PC-3 (cell line): ENCODE measurements around the gene MDM4. TPM values are rescaled to one million over a fixed set of nuclear protein-coding genes. Genes with fewer than 3 reads are reported as not detected.

ENCODE experiments used
- ATAC-seq: fragments of 200-7000 bp; cut with Tn5 transposase; 2 replicates; pipeline ENCODE4 v1.9.1; 2020; ENCODE audit warnings: mild to moderate bottlenecking, moderate library complexity
- BruUV-seq: library from RNA; stranded (reverse); fragments of 400-500 nt; replicated peaks from 2 replicates; lab custom pipeline; 2021; lab: Mats Ljungman, UMichigan
- CTCF ChIA-PET: fragments of 300-600 bp; sonication (Branson Sonifier 250); formaldehyde crosslinking; loops from one replicate; lab custom pipeline; 2022; ENCODE audit warnings: antibody characterized with exemption; lab: Charles Lee
- POLR2A ChIA-PET: fragments of 300-600 bp; sonication (Branson Sonifier 250); formaldehyde crosslinking; loops from one replicate; lab custom pipeline; 2022; ENCODE audit warnings: antibody characterized with exemption; ENCODE audit not compliant: unreplicated experiment; lab: Charles Lee
- DNase-seq: peaks from one replicate; pipeline ENCODE4 v3.0.0-alpha.2; 2015
- H2AFZ ChIP-seq: fragments of 300-600 bp; sonication (generic); 2 replicates; pipeline ENCODE4 v1.6.0; 2016; ENCODE audit warnings: antibody characterized with exemption, low read length
- H3F3A ChIP-seq: fragments of 300-600 bp; sonication (generic); one replicate; pipeline ENCODE4 v1.6.0; 2017; ENCODE audit warnings: antibody characterized with exemption, low read length, control low read depth, mild to moderate bottlenecking; ENCODE audit not compliant: unreplicated experiment
- H3K27ac ChIP-seq: fragments of 300-600 bp; sonication (generic); 2 replicates; pipeline ENCODE4 v1.5.1; 2016; ENCODE audit warnings: mild to moderate bottlenecking, low read length
- H3K27me3 ChIP-seq: fragments of 300-600 bp; sonication (generic); 2 replicates; pipeline ENCODE4 v1.6.1; 2016; ENCODE audit warnings: low read length, mixed read lengths
- H3K36me3 ChIP-seq: fragments of 300-600 bp; sonication (generic); 2 replicates; pipeline ENCODE4 v1.6.1; 2016; ENCODE audit warnings: low read depth, mixed run types, low read length, mixed read lengths
- H3K4me1 ChIP-seq: fragments of 300-600 bp; sonication (generic); 2 replicates; pipeline ENCODE4 v1.5.1; 2016; ENCODE audit warnings: low read length; ENCODE audit not compliant: insufficient read depth
- H3K4me2 ChIP-seq: fragments of 300-600 bp; sonication (generic); 2 replicates; pipeline ENCODE4 v1.6.0; 2016; ENCODE audit warnings: low read length
- H3K4me3 ChIP-seq: fragments of 300-600 bp; sonication (generic); 2 replicates; pipeline ENCODE4 v1.5.1; 2016; ENCODE audit warnings: mild to moderate bottlenecking, low read length, mixed read lengths
- H3K79me2 ChIP-seq: fragments of 300-600 bp; sonication (generic); 2 replicates; pipeline ENCODE4 v1.6.1; 2017; ENCODE audit warnings: low read length, mixed read lengths
- H3K9ac ChIP-seq: fragments of 300-600 bp; sonication (generic); 2 replicates; pipeline ENCODE4 v1.6.0; 2016; ENCODE audit warnings: mild to moderate bottlenecking, low read length
- H3K9me2 ChIP-seq: fragments of 300-600 bp; sonication (generic); replicated peaks from 2 replicates; pipeline ENCODE4 v1.6.1; 2016; ENCODE audit warnings: mixed run types, low read length, mixed read lengths
- H3K9me3 ChIP-seq: fragments of 300-600 bp; sonication (generic); 2 replicates; pipeline ENCODE4 v1.6.1; 2016; ENCODE audit warnings: low read length, mixed read lengths
- H4K20me1 ChIP-seq: fragments of 300-600 bp; sonication (generic); 2 replicates; pipeline ENCODE4 v1.6.1; 2016; ENCODE audit warnings: low read length, mixed read lengths
- CTCF ChIP-seq: fragments of 300-600 bp; sonication (generic); conservative IDR thresholded peaks from 2 replicates; pipeline ENCODE4 v1.5.1; 2017; ENCODE audit warnings: antibody characterized with exemption, low read depth, mild to moderate bottlenecking, low read length
- EZH2 ChIP-seq: fragments of 300-600 bp; sonication (generic); IDR thresholded peaks from one replicate; pipeline ENCODE4 v1.6.1; 2017; ENCODE audit warnings: antibody characterized with exemption, mild to moderate bottlenecking, low read length; ENCODE audit not compliant: unreplicated experiment
- EZH2phosphoT487 ChIP-seq: fragments of 300-600 bp; sonication (generic); IDR thresholded peaks from 2 replicates; pipeline ENCODE4 v1.6.1; 2018; ENCODE audit warnings: mild to moderate bottlenecking, antibody characterized with exemption, low read length, borderline replicate concordance
- intact Hi-C: fragments of 100-400 bp; cut with micrococcal nuclease; formaldehyde crosslinking; loops from 2 replicates; pipeline ENCODE4 v1.9.0; 2023
- total RNA-seq: library from RNA; depleted of rRNA; stranded (reverse); fragments of >200 nt; gene quantifications from 2 replicates; pipeline ENCODE4 v1.2.3, GENCODE V29; 2014

The MDM4 gene
- total RNA-seq, 1 experiment from 2014 or later: 36.3 TPM

GRCh38 chr1:204581759-204582158 lies 65.6 kb downstream of the MDM4 start:
- H3K27ac ChIP-seq: no peak overlapping the region
- no TSS peak for BruUV-seq
- no peak overlapping the region for H3K9ac ChIP-seq
- no peaks in the 10 kb centered on the region for H3K9me3 ChIP-seq
- no peaks in the 10 kb centered on the region for H3K36me3 ChIP-seq
- H3F3A ChIP-seq: no peaks in the 10 kb centered on the region
- no peak for DNase-seq
- ChIA-PET POLR2A (no interaction called here), CTCF (interaction anchor here (0.7 kb wide), 1 partner anchor 12 kb away, joined by 4 read pairs; no protein-coding TSS in a partner anchor)
- no peak overlapping the region for H3K4me3 ChIP-seq
- H3K27me3 ChIP-seq: no peaks in the 10 kb centered on the region
- intact Hi-C loops: no loop called here
- H4K20me1 ChIP-seq: no peaks in the 10 kb centered on the region
- H3K9me2 ChIP-seq: no peaks in the 10 kb centered on the region
- H2AFZ ChIP-seq: no peak overlapping the region
- H3K4me1 ChIP-seq: peaks cover 6% of the 10 kb centered on the region
- no peak overlapping the region for H3K4me2 ChIP-seq
- TF ChIP-seq EZH2: no peak
- TF ChIP-seq CTCF: no peak
- TF ChIP-seq EZH2phosphoT487: no peak
- H3K79me2 ChIP-seq: no peaks in the 10 kb centered on the region
- no peak for ATAC-seq

GRCh38 chr1:204583909-204584632 lies 67.9 kb downstream of the MDM4 start:
- no peak overlapping the region for H3K4me2 ChIP-seq
- POLR2A ChIA-PET: no interaction called here
- H3K27me3 ChIP-seq: no peaks in the 10 kb centered on the region
- no peaks in the 10 kb centered on the region for H3K9me3 ChIP-seq
- no peaks in the 10 kb centered on the region for H3K36me3 ChIP-seq
- no peak for TF ChIP-seq EZH2phosphoT487
- no peak for TF ChIP-seq CTCF
- no peak for TF ChIP-seq EZH2
- no peak overlapping the region for H2AFZ ChIP-seq
- intact Hi-C loops: no loop called here
- DNase-seq: peak; percentile 37
- ATAC-seq: peak; percentile 61
- no TSS peak for BruUV-seq
- peaks cover 13% of the 10 kb centered on the region for H3K4me1 ChIP-seq
- H3K27ac ChIP-seq: no peak overlapping the region
- H3F3A ChIP-seq: no peaks in the 10 kb centered on the region
- no peaks in the 10 kb centered on the region for H3K79me2 ChIP-seq
- CTCF ChIA-PET: no interaction called here
- no peak overlapping the region for H3K4me3 ChIP-seq
- no peaks in the 10 kb centered on the region for H4K20me1 ChIP-seq
- no peaks in the 10 kb centered on the region for H3K9me2 ChIP-seq
- H3K9ac ChIP-seq: no peak overlapping the region

GRCh38 chr1:204584699-204585372 lies 68.6 kb downstream of the MDM4 start:
- H3K27me3 ChIP-seq: no peaks in the 10 kb centered on the region
- no peaks in the 10 kb centered on the region for H3K9me2 ChIP-seq
- H3F3A ChIP-seq: no peaks in the 10 kb centered on the region
- no peak overlapping the region for H3K4me2 ChIP-seq
- intact Hi-C loops: no loop called here
- no peaks in the 10 kb centered on the region for H3K9me3 ChIP-seq
- ATAC-seq (no peak), DNase-seq (no peak)
- H3K4me3 ChIP-seq: no peak overlapping the region
- no peak overlapping the region for H2AFZ ChIP-seq
- ChIA-PET CTCF (no interaction called here), POLR2A (no interaction called here)
- TF ChIP-seq CTCF (no peak), EZH2 (no peak), EZH2phosphoT487 (no peak)
- no peak overlapping the region for H3K9ac ChIP-seq
- no peak overlapping the region for H3K27ac ChIP-seq
- H3K79me2 ChIP-seq: no peaks in the 10 kb centered on the region
- H4K20me1 ChIP-seq: no peaks in the 10 kb centered on the region
- H3K36me3 ChIP-seq: no peaks in the 10 kb centered on the region
- peaks cover 19% of the 10 kb centered on the region for H3K4me1 ChIP-seq
- BruUV-seq: no TSS peak
